H54 (cell line): ENCODE results near the gene MAPK13.

Experiments
- DNase-seq: peaks from one replicate; pipeline ENCODE4 v3.0.0; 2011; ENCODE audit warnings: low spot score, mixed read lengths; ENCODE audit not compliant: insufficient read length
- FAIRE-seq: peaks from 3 replicates; lab custom pipeline; 2011; peaks lifted over from hg19 to GRCh38; lab: Jason Lieb, UNC
- POLR2A ChIP-seq: IDR thresholded peaks from 2 replicates; pipeline ENCODE4 v1.6.1; 2011; ENCODE audit warnings: low read depth, mild to moderate bottlenecking, low read length

Gene MAPK13

DNA sequence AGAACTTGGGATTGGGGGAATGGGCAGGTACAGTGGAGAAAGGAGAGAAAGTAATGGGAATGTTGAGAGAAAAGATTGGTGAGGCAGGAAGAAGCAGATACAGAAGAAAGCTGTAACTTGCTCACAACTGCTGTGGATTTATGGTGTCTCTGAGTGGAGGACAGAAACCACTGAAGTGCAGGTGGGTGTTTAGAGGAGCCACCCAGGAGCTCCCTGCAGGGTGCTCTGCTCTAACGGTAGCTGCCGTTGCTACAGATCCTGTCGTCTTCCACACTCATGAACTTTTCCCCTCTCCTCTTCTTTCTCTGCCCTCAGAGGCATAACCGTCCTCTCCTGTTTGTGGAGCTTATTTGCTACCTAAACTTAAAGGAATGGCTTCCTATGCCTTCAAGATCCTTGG, 27.5 kb upstream of the MAPK13 start:
- no peak for TF ChIP-seq POLR2A
- FAIRE-seq: no peak
- DNase-seq: no peak

- FAIRE-seq: no peak
- DNase-seq: no peak
Observed at GRCh38 chr6:36104836-36105235, 25.5 kb upstream of the MAPK13 start.

GRCh38 chr6:36109092-36109491, 21.2 kb upstream of the MAPK13 start:
- FAIRE-seq: no peak
- no peak for DNase-seq
- TF ChIP-seq POLR2A: no peak

More at GRCh38 chr6:36104836-36105235, 25.5 kb upstream of the MAPK13 start:
- TF ChIP-seq POLR2A: no peak

- DNase-seq (no peak), FAIRE-seq (no peak)
- TF ChIP-seq POLR2A: no peak
Observed at GRCh38 chr6:36110050-36110449, 20.3 kb upstream of the MAPK13 start.

GRCh38 chr6:36110863-36111262, 19.4 kb upstream of the MAPK13 start:
- DNase-seq (no peak), FAIRE-seq (no peak)
- TF ChIP-seq POLR2A: no peak

DNA sequence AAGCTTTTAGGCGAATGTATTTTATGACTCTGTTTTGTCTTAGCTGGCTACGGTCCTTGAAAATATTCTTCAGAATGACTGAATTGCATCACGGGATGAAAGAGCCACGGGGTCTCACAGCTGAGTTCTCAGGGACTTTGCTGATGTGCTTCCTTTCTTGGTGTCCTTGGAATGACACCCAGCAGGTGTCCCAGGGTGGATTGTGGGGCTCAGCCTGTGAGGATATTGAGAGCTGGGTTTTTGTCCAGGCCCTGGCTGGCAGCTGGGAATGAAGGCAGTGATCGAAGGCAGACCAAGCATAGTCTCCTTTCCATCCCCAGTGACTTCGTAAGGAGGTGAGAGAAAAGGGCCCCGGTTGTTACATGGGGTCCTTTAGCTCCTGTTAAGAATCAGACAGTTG, 18.8 kb upstream of the MAPK13 start:
- no peak for TF ChIP-seq POLR2A
- no peak for FAIRE-seq
- no peak for DNase-seq

DNA sequence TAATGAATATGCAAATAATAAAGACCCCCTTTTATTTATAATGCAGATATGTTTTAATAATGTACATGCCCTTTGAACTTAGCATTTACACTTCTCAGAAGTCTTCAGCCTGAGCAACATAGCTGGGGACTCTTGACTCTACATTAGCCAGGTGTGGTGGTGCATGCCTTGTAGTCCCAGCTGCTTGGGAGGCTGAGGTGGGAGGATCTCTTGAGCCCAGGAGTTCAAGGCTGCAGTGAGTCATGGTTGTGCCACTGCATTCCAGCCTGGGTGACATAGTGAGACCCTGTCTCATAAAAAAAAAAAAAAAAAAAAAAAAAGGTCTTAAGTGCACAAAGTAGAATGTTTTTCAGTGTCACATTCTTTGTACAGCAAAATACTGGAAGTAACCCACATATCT, 17.3 kb upstream of the MAPK13 start:
- no peak for TF ChIP-seq POLR2A
- no peak for DNase-seq
- FAIRE-seq: no peak

- FAIRE-seq (no peak), DNase-seq (no peak)
Observed at GRCh38 chr6:36113703-36114102, 16.6 kb upstream of the MAPK13 start.

DNA sequence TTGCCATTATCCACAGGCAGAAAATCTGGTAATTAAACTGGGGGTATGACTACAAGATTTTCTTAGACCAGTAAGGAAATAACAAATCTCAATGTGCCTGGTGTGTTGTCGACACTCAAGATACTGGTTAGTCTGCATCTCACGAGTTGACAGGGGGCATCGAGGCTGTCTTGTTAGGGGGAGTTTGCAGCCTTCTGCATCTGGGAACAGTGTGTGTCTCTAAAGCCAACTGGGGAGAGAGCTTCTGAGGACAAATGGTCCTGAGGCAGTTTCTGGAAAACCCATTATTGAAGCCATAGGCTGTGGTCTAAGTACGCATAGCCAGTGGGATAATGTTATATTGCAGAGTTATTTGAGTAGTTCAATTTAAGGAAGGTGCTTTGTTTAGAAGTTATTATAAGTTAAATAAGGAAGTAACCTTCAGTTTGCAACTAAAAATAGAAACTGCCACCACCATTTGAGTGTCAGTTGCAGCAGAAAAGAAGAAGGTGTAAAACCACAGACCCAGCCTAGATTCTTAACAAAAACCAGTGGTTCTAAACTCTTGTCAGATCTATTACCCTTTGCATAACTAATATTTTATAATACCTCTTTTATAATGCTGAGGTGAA, 15.4 kb upstream of the MAPK13 start:
- DNase-seq (no peak), FAIRE-seq (no peak)
- no peak for TF ChIP-seq POLR2A

More at GRCh38 chr6:36113703-36114102, 16.6 kb upstream of the MAPK13 start:
- TF ChIP-seq POLR2A: no peak

DNA sequence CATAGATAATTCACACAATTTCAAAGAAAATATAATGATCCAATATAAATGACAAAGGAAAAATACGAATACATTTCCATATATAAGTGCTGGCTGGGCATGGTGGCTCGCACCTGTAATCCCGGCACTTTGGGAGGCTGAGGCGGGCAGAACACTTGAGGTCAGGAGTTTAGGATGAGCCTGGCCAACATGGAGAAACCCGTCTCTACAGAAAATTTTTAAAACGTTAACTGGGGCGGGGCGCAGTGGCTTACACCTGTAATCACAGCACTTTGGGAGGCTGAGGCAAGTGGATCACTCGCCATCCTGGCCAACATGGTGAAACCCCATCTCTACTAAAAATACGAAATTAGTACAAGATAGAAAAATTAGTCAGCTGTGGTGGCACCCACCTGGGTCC, 14.9 kb upstream of the MAPK13 start:
- no peak for TF ChIP-seq POLR2A
- FAIRE-seq (no peak), DNase-seq (no peak)

- TF ChIP-seq POLR2A: no peak
- FAIRE-seq: no peak
- no peak for DNase-seq
Observed at GRCh38 chr6:36116066-36116864, 14.0 kb upstream of the MAPK13 start.

DNA sequence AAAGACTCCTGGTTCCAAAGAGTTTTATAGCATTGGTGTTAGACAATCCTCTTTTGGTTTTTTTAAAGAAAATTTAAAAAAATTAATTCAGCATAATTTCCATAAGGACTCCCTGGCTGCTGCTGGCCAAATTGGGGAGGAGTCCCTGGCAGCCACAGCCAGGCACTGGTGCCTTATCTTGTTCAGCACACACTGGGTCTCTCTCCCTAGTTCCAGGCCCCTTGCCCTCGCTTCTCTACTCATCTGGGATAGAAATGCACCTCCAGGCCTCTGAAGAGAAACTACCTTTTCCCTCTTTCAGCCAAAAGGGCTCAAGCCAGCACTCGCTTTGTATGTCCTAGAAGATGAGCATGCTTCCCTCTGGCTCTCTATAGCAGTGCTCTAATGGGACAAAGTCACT, 13.4 kb upstream of the MAPK13 start:
- FAIRE-seq (no peak), DNase-seq (no peak)
- no peak for TF ChIP-seq POLR2A

DNA sequence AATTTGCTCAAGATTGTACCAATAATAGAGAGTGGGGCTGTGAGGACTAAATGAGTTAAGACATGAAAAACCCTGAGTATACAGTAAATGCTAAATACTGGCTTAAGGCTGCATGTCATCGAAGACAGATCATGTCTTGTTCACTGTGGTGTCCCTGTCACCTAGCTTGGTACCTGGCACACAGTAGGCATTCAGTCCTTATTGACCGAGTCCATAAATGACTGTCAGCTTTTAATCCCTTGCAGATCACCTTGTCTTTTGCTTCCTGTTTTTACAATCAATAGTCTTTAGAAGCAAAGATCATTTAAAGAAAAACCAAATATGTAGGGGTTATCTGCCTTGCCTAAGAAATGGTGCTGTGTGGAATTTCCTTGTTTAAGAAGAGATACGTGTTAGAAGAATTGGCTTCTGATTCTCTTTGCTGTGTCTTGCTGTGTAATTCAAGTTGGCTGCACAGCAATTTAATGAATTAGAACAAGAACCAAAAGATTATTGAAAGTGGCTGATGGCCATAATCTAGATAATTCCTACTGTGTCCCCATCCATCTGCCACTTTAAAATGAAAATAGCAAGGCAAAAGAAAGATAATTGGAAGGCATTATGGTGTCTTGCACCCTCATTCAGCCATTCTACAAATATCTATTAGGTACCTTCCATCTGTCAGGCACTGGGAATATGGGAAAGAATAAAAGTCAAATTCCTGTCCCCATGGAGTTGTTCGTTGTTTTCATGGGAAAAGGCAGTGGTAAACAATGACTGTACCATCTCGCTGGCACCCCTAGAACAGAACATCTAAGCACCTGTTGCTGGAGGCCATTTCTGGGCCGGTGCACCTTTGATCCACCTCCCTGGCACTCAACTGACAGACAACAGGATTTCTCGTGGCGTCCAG, 12.4 kb upstream of the MAPK13 start:
- FAIRE-seq (no peak), DNase-seq (no peak)
- no peak for TF ChIP-seq POLR2A

- FAIRE-seq (no peak), DNase-seq (no peak)
- TF ChIP-seq POLR2A: no peak
Observed at GRCh38 chr6:36118550-36119107, 11.7 kb upstream of the MAPK13 start.
